GM20000 (cell line): ENCODE results near the gene R3HDM1.

Experiments used
- DNase-seq: peaks from one replicate; pipeline ENCODE4 v3.0.0; 2012; ENCODE audit warnings: low spot score
- CTCF ChIP-seq: IDR thresholded peaks from 2 replicates; pipeline ENCODE4 v1.5.1; 2012; ENCODE audit warnings: mild to moderate bottlenecking, control low read depth; ENCODE audit errors: extremely low read depth, missing control alignments

The R3HDM1 gene

GRCh38 chr2:135662088-135662487, 130.8 kb downstream of the R3HDM1 start:
- DNase-seq: no peak
- no peak for TF ChIP-seq CTCF

GRCh38 chr2:135663148-135663700, 131.9 kb downstream of the R3HDM1 start:
- DNase-seq: no peak
- TF ChIP-seq CTCF: no peak

GRCh38 chr2:135664623-135665068, 133.4 kb downstream of the R3HDM1 start:
- TF ChIP-seq CTCF: no peak
- DNase-seq: no peak

GRCh38 chr2:135667045-135667444, 135.8 kb downstream of the R3HDM1 start:
- TF ChIP-seq CTCF: no peak

GRCh38 chr2:135674453-135674852, 143.2 kb downstream of the R3HDM1 start:
- DNase-seq: no peak
- no peak for TF ChIP-seq CTCF

More at GRCh38 chr2:135667045-135667444, 135.8 kb downstream of the R3HDM1 start:
- DNase-seq: no peak

- no peak for TF ChIP-seq CTCF
- no peak for DNase-seq
Measured at GRCh38 chr2:135676031-135676430, 144.7 kb downstream of the R3HDM1 start.

- no peak for DNase-seq
- TF ChIP-seq CTCF: no peak
Measured at GRCh38 chr2:135679125-135679524, 147.8 kb downstream of the R3HDM1 start.
